IMR-90 (cell line): ENCODE data around the gene BCL2. TPM values are rescaled to one million over a fixed set of nuclear protein-coding genes. Genes with fewer than 3 reads are reported as not detected.

ENCODE experiments used
- ATAC-seq: fragments of 200-7000 bp; cut with Tn5 transposase; 2 replicates; pipeline ENCODE4 v1.9.1; 2020; ENCODE audit warnings: low read depth, mild to moderate bottlenecking, moderate library complexity
- BruUV-seq: library from RNA; stranded (reverse); fragments of 400-500 nt; replicated peaks from 2 replicates; lab custom pipeline; 2021; lab: Mats Ljungman, UMichigan
- CTCF ChIA-PET: fragments of 300-600 bp; formaldehyde crosslinking; extraction: SDS; loops from one replicate; lab custom pipeline; 2021; ENCODE audit warnings: antibody characterized with exemption; lab: Yijun Ruan, JAX
- POLR2A ChIA-PET: fragments of 300-600 bp; sonication (Branson Sonifier 250); formaldehyde crosslinking; loops from one replicate; lab custom pipeline; 2022; ENCODE audit warnings: antibody characterized with exemption; ENCODE audit not compliant: unreplicated experiment; lab: Charles Lee
- DNase-seq: peaks from one replicate; pipeline ENCODE4 v3.0.0; 2013
- H2AFZ ChIP-seq: replicated peaks from 2 replicates; pipeline ENCODE3; 2013; ENCODE audit warnings: low read length, mild to moderate bottlenecking; ENCODE audit not compliant: poor library complexity
- H2AK5ac ChIP-seq: 2 replicates; pipeline ENCODE4 v1.6.1; 2013; ENCODE audit warnings: low read depth, low read length, inconsistent platforms
- H2AK9ac ChIP-seq: replicated peaks from 2 replicates; pipeline ENCODE3; 2013; ENCODE audit warnings: mild to moderate bottlenecking, low read depth, low read length, moderate library complexity; ENCODE audit not compliant: poor library complexity
- H2BK120ac ChIP-seq: 2 replicates; pipeline ENCODE4 v1.6.1; 2013; ENCODE audit warnings: low read depth, low read length, inconsistent platforms
- H2BK15ac ChIP-seq: 3 replicates; pipeline ENCODE4 v1.6.1; 2013; ENCODE audit warnings: low read depth, low read length, inconsistent platforms
- H2BK20ac ChIP-seq: 2 replicates; pipeline ENCODE4 v1.6.1; 2013; ENCODE audit warnings: low read depth, mild to moderate bottlenecking, inconsistent platforms, low read length, moderate library complexity
- H2BK5ac ChIP-seq: 2 replicates; pipeline ENCODE4 v1.6.1; 2013; ENCODE audit warnings: mild to moderate bottlenecking, low read depth, low read length, inconsistent platforms; ENCODE audit not compliant: poor library complexity, severe bottlenecking
- H3K14ac ChIP-seq: replicated peaks from 2 replicates; pipeline ENCODE4 v1.6.1; 2013; ENCODE audit warnings: low read depth, low read length, inconsistent platforms
- H3K18ac ChIP-seq: 2 replicates; pipeline ENCODE4 v1.6.1; 2013; ENCODE audit warnings: low read depth, low read length, control low read depth
- H3K23ac ChIP-seq: 2 replicates; pipeline ENCODE4 v1.6.1; 2013; ENCODE audit warnings: low read depth, low read length, inconsistent platforms
- H3K27ac ChIP-seq: 2 replicates; pipeline ENCODE4 v1.5.1; 2013; ENCODE audit warnings: mild to moderate bottlenecking, control low read depth, low read length; ENCODE audit not compliant: insufficient read depth
- H3K27me3 ChIP-seq: 2 replicates; pipeline ENCODE4 v1.6.1; 2013; ENCODE audit warnings: low read length; ENCODE audit not compliant: control insufficient read depth, insufficient read depth
- H3K36me3 ChIP-seq: 2 replicates; pipeline ENCODE4 v1.6.1; 2013; ENCODE audit warnings: low read length, mixed read lengths; ENCODE audit not compliant: control insufficient read depth, insufficient read depth
- H3K4ac ChIP-seq: 2 replicates; pipeline ENCODE4 v1.6.1; 2013; ENCODE audit warnings: low read depth, low read length, inconsistent platforms
- H3K4me1 ChIP-seq: 2 replicates; pipeline ENCODE4 v1.6.1; 2013; ENCODE audit warnings: low read length, mixed read lengths; ENCODE audit not compliant: control insufficient read depth, insufficient read depth
- H3K4me2 ChIP-seq: 2 replicates; pipeline ENCODE4 v1.6.1; 2013; ENCODE audit warnings: low read depth, mild to moderate bottlenecking, control low read depth, low read length, moderate library complexity
- H3K4me3 ChIP-seq: 2 replicates; pipeline ENCODE4 v1.5.1; 2013; ENCODE audit warnings: low read depth, mild to moderate bottlenecking, control low read depth, low read length, moderate library complexity; ENCODE audit not compliant: insufficient read depth
- H3K56ac ChIP-seq: 2 replicates; pipeline ENCODE4 v1.6.1; 2013; ENCODE audit warnings: low read length, inconsistent platforms; ENCODE audit not compliant: insufficient read depth; ENCODE audit errors: extremely low read depth
- H3K79me1 ChIP-seq, 2 experiments: 2 replicates each; pipeline ENCODE4 v1.6.1; 2013; ENCODE audit warnings: low read length in 2 of 2, inconsistent platforms in 1 of 2, low read depth in 1 of 2
- H3K9ac ChIP-seq: 2 replicates; pipeline ENCODE4 v1.6.1; 2013; ENCODE audit warnings: low read depth, low read length, control low read depth
- H3K9me1 ChIP-seq: 2 replicates; pipeline ENCODE4 v1.6.1; 2013; ENCODE audit warnings: low read length, inconsistent platforms; ENCODE audit not compliant: insufficient read depth
- H3K9me3 ChIP-seq: 2 replicates; pipeline ENCODE4 v1.6.1; 2013; ENCODE audit warnings: low read length; ENCODE audit not compliant: control insufficient read depth, insufficient read depth
- H4K20me1 ChIP-seq: 2 replicates; pipeline ENCODE4 v1.6.1; 2013; ENCODE audit warnings: low read length, inconsistent platforms; ENCODE audit not compliant: insufficient read depth
- H4K5ac ChIP-seq: 2 replicates; pipeline ENCODE4 v1.6.1; 2013; ENCODE audit warnings: mild to moderate bottlenecking, low read depth, low read length, control low read depth
- H4K8ac ChIP-seq, 2 experiments: 2 replicates each; pipeline ENCODE4 v1.6.1; 2013; ENCODE audit warnings: low read depth in 2 of 2, low read length in 2 of 2, control low read depth in 1 of 2, inconsistent platforms in 1 of 2
- H4K91ac ChIP-seq: 2 replicates; pipeline ENCODE4 v1.6.1; 2013; ENCODE audit warnings: low read depth, low read length, inconsistent platforms; ENCODE audit not compliant: insufficient read depth
- BHLHE40 ChIP-seq: fragments of 150-350 bp; IDR thresholded peaks from 2 replicates; pipeline ENCODE4 v1.6.1; 2016; ENCODE audit warnings: mild to moderate bottlenecking, low read depth, low read length
- CHD1 ChIP-seq: IDR thresholded peaks from 2 replicates; pipeline ENCODE4 v1.6.1; 2012; ENCODE audit warnings: low read depth, low read length, improper control_type of control experiment
- CTCF ChIP-seq: conservative IDR thresholded peaks from 2 replicates; pipeline ENCODE4 v1.5.1; 2012; ENCODE audit warnings: mild to moderate bottlenecking, low read depth, low read length, improper control_type of control experiment
- ELK1 ChIP-seq: fragments of 150-350 bp; IDR thresholded peaks from 2 replicates; pipeline ENCODE4 v1.6.1; 2016; ENCODE audit warnings: low read depth, mild to moderate bottlenecking, low read length, moderate library complexity, borderline replicate concordance
- MAFK ChIP-seq: IDR thresholded peaks from 2 replicates; pipeline ENCODE4 v1.6.1; 2012; ENCODE audit warnings: low read depth, low read length, improper control_type of control experiment
- POLR2A ChIP-seq: IDR thresholded peaks from 2 replicates; pipeline ENCODE4 v1.6.1; 2012; ENCODE audit warnings: mild to moderate bottlenecking, low read depth, low read length
- RAD21 ChIP-seq: IDR thresholded peaks from 2 replicates; pipeline ENCODE4 v1.6.1; 2012; ENCODE audit warnings: low read length, improper control_type of control experiment
- RCOR1 ChIP-seq: IDR thresholded peaks from 2 replicates; pipeline ENCODE4 v1.6.1; 2012; ENCODE audit warnings: mild to moderate bottlenecking, low read length, improper control_type of control experiment; ENCODE audit not compliant: insufficient replicate concordance
- RFX5 ChIP-seq: IDR thresholded peaks from 2 replicates; pipeline ENCODE4 v1.8.0; 2012; ENCODE audit warnings: low read depth, mild to moderate bottlenecking, low read length, moderate library complexity
- SMC3 ChIP-seq: fragments of 150-350 bp; IDR thresholded peaks from 2 replicates; pipeline ENCODE4 v1.6.1; 2016; ENCODE audit warnings: low read depth, mild to moderate bottlenecking, antibody characterized with exemption, low read length, moderate library complexity
- WGBS, 2 experiments: methylation state at CpG; one replicate each; pipeline versions ENCODE4 v1.1.5 to v1.1.7; 2013; ENCODE audit warnings: missing lambda C conversion rate in 2 of 2; ENCODE audit not compliant: insufficient read length in 1 of 2; ENCODE audit errors: extremely low coverage in 2 of 2; 5-methylcytosine and 5-hydroxymethylcytosine counted together
- dilution Hi-C: fragments of 300-500 bp; cut with HindIII; formaldehyde crosslinking; loops from one replicate; pipeline ENCODE4 v1.14.3; 2018; ENCODE audit warnings: low sequenced_read_pairs; ENCODE audit not compliant: unreplicated experiment
- in situ Hi-C: fragments of 300-500 bp; cut with MboI; formaldehyde crosslinking; loops from 3 replicates; pipeline ENCODE4 v1.14.3; 2019; ENCODE audit warnings: low sequenced_read_pairs, inconsistent platforms, mixed read lengths
- intact Hi-C: fragments of 100-400 bp; cut with micrococcal nuclease; formaldehyde crosslinking; loops from 2 replicates; pipeline ENCODE4 v1.10.0; 2022
- polyA plus RNA-seq, 3 experiments: library from polyadenylated mRNA; depleted of rRNA; stranded (reverse); fragments of >200 nt; gene quantifications; 2 replicates each; pipeline ENCODE4 v1.2.3, GENCODE V29; 2012; ENCODE audit warnings: low replicate concordance in 1 of 3
- total RNA-seq: library from RNA; depleted of rRNA; stranded (reverse); fragments of >200 nt; gene quantifications from 2 replicates; pipeline ENCODE4 v1.2.3, GENCODE V29; 2012

Gene BCL2
- total and polyA plus RNA-seq, 2 of the 4 experiments (the other 2 are of a cell fraction), result 0.24 to 0.54 TPM

GRCh38 chr18:63154350-63155152 is 165.0 kb downstream of the BCL2 start:
- H3K23ac ChIP-seq, result no peak overlapping the region
- H2BK15ac ChIP-seq, result no peak overlapping the region
- no peak overlapping the region for H3K4me3 ChIP-seq
- no peak overlapping the region for H3K18ac ChIP-seq
- no peaks in the 10 kb centered on the region; the same call in 1 of the 2 replicates for H4K20me1 ChIP-seq
- H3K36me3 ChIP-seq, result no peaks in the 10 kb centered on the region
- DNase-seq, result no peak
- no peak overlapping the region for H3K4me2 ChIP-seq
- dilution Hi-C loops, result no loop called here
- in situ Hi-C loops, result no loop called here
- H3K9me3 ChIP-seq, result no peaks in the 10 kb centered on the region
- no peak overlapping the region for H3K27ac ChIP-seq
- 100% methylated on average over 4 of the region's 10 CpGs; no CpG with 5 or more reads in 1 of the 2 experiments for WGBS, 2 experiments
- no peak overlapping the region for H2BK20ac ChIP-seq
- no peak overlapping the region for H3K9ac ChIP-seq
- no peak overlapping the region for H2AFZ ChIP-seq
- no peak overlapping the region for H2AK9ac ChIP-seq
- no peak overlapping the region for H2BK5ac ChIP-seq
- intact Hi-C loops, result no loop called here
- no peak overlapping the region for H4K8ac ChIP-seq
- H3K79me1 ChIP-seq, result no peaks in the 10 kb centered on the region
- no peak overlapping the region for H2BK120ac ChIP-seq
- ChIA-PET CTCF (no interaction called here), POLR2A (no interaction called here)
- H3K4ac ChIP-seq, result no peak overlapping the region
- no peak for ATAC-seq
- no peaks in the 10 kb centered on the region; the same call in 1 of the 2 replicates for H3K9me1 ChIP-seq
- no peak overlapping the region for H3K56ac ChIP-seq
- no peak for TF ChIP-seq POLR2A
- no peak for TF ChIP-seq BHLHE40
- TF ChIP-seq MAFK, result no peak
- no peak for TF ChIP-seq SMC3
- no peak for TF ChIP-seq RAD21
- no peak for TF ChIP-seq RCOR1
- TF ChIP-seq RFX5, result no peak
- no peak for TF ChIP-seq CTCF
- no peak for TF ChIP-seq CHD1
- TF ChIP-seq ELK1, result no peak
- H4K5ac ChIP-seq, result no peak overlapping the region
- no peak overlapping the region for H3K14ac ChIP-seq
- peaks cover 18% of the 10 kb centered on the region for H3K27me3 ChIP-seq
- no TSS peak for BruUV-seq
- H3K4me1 ChIP-seq, result no peaks in the 10 kb centered on the region
- no peak overlapping the region for H4K91ac ChIP-seq
- no peak overlapping the region for H2AK5ac ChIP-seq
